ENCODE measurements around the gene E4F1. TPM values are rescaled to one million over a fixed set of nuclear protein-coding genes. Genes with fewer than 3 reads are reported as not detected.
A peak's percentile ranks its signal among the peaks of the same experiment; 100 is the strongest.

E4F1 gene
- total and polyA plus RNA-seq, 9 of the 15 experiments (the other 6 are each of a cell fraction or from before 2014, with no cell fraction given) = 0.48 to 94.9 (median 20.4) TPM

GRCh38 chr16:2210009-2210332, 13.4 kb upstream of the E4F1 start:
- Histone ChIP-seq H2AFZ (ENCODE audit: low read depth, low read length) (no peak overlapping the region), H3K4me2 (ENCODE audit: insufficient read depth, low read length) (no peak overlapping the region), H3K36me3 (ENCODE audit: control insufficient read depth, insufficient read depth, low read length) (peaks cover 61% of the 10 kb centered on the region; the same call in 2 of the 3 replicates), H3K9ac (ENCODE audit: insufficient read depth in 1 of 2, low read depth in 2 of 2, low read length in 2 of 2) (peak overlapping the region in 1 of 2 experiments; percentile 83; a peak in 2 of 4 replicates), H4K20me1 (replicated peaks; ENCODE audit: control insufficient read depth, insufficient read depth, low read length) (peaks cover 21% of the 10 kb centered on the region), H3K27ac (ENCODE audit: extremely low read depth, low read depth, low read length) (no peak overlapping the region), H3K4me3 (no peak overlapping the region), H3K4me1 (replicated peaks in 1 of 2; ENCODE audit: control insufficient read depth in 2 of 2, insufficient read depth in 2 of 2, low read length in 2 of 2) (peaks cover 31 to 91% of the 10 kb centered on the region in 2 experiments), H3K27me3 (ENCODE audit: control insufficient read depth in 2 of 2, insufficient read depth in 2 of 2, low read length in 2 of 2) (no peaks in the 10 kb centered on the region), H3K9me1 (ENCODE audit: control insufficient read depth, insufficient read depth, low read length) (no peaks in the 10 kb centered on the region), H3K9me3 (replicated peaks; ENCODE audit: control insufficient read depth, insufficient read depth, low read depth, low read length) (no peaks in the 10 kb centered on the region), H3K79me2 (ENCODE audit: control insufficient read depth, insufficient read depth, low read length) (peaks cover 67% of the 10 kb centered on the region)
- 91% methylated on average over 13 of the region's 17 CpGs for WGBS (ENCODE audit: insufficient coverage, low coverage, missing lambda C conversion rate)
- DNase-seq (ENCODE audit: extremely low read depth in 1 of 4, low spot score in 3 of 4) (no peak), FAIRE-seq (no peak), ATAC-seq (no peak)
- CTCF ChIA-PET (ENCODE audit: low intra/inter-chr PET ratio) = no interaction called here
- intact Hi-C loops (cut with micrococcal nuclease) = no loop called here
- POLR2A ChIA-PET = interaction anchor here (0.9 to 2.1 kb wide), 3 partner anchors 14 to 56 kb away, joined by 4 to 12 read pairs (median 11); partner anchors contain the start of genes E4F1 and TRAF7
- no TSS peak for BruUV-seq (replicated peaks)
- in situ Hi-C loops (cut with MboI) = no loop called here
- TF ChIP-seq RBFOX2 (IDR thresholded peaks at IDR 0.05; ENCODE audit: low read depth, low read length) (peak; percentile 54), POLR2G (IDR thresholded peaks at IDR 0.05; ENCODE audit: low read depth, low read length) (peak; percentile 58), CGGBP1 (CRISPR knock-in tag; IDR thresholded peaks at IDR 0.05) (no peak), POLR2AphosphoS5 (IDR thresholded peaks at IDR 0.05; ENCODE audit: control insufficient read depth, insufficient read depth, low read depth, low read length) (peak; percentile 2; the same call in 1 of the 2 replicates), HNRNPL (IDR thresholded peaks at IDR 0.05; ENCODE audit: low read depth, low read length) (peak; percentile 32; the same call in 1 of the 2 replicates), TCFL5 (CRISPR knock-in tag; conservative IDR thresholded peaks at IDR 0.05) (no peak)

Data from K562 (cell line).